Vagina (tissue), 2 donors: Measurements from ENCODE around the gene TOP3B.

ENCODE experiments used
- POLR2A ChIP-seq, 2 donors: fragments of 450-650 bp; IDR thresholded peaks; one replicate each; pipeline ENCODE4 v1.6.1; 2017; ENCODE audit warnings: antibody characterized with exemption in 2 of 2, mild to moderate bottlenecking in 2 of 2, moderate library complexity in 2 of 2
- POLR2AphosphoS5 ChIP-seq, 2 donors: sonication (generic); formaldehyde crosslinking; IDR thresholded peaks; one replicate each; pipeline ENCODE4 v1.9.0; 2017; ENCODE audit warnings: antibody characterized with exemption in 2 of 2, mild to moderate bottlenecking in 2 of 2, low read depth in 1 of 2; ENCODE audit not compliant: insufficient read depth in 1 of 2
- TF ChIP-seq, protein P1 (sequence below), 3 experiments: fragments of 450-650 bp in 2 of 3; fragments of 200-600 bp in 1 of 3; sonication (generic) in 1 of 3; IDR thresholded peaks; one replicate each; pipeline ENCODE4 v1.5.1; 2017 to 2019; ENCODE audit warnings: antibody characterized with exemption in 3 of 3, mild to moderate bottlenecking in 2 of 3, moderate library complexity in 2 of 3

DNA sequence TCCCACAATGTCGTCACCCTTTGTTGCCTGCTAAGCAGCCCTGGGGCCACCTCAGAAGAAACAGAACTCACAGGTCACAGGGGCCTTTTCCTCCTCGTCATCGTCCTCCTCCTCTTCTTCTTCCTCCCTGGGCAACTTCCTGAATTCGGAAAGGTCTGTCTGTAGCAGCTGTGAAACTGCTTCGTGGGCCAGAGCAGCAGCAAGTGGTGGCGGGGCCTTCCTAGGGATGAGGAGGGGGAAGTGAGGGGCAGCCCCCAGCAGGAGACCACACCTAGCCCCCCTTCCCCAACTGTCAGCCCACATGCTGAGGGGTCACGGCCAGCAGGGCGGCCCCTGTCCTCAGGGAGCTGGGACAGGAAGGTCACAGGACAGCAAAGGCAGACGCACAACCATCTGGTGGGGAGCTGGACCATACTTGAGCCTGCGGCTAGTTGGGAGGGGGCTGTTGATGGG, 43.1 kb downstream of the TOP3B start:
- TF ChIP-seq, protein P1, sequence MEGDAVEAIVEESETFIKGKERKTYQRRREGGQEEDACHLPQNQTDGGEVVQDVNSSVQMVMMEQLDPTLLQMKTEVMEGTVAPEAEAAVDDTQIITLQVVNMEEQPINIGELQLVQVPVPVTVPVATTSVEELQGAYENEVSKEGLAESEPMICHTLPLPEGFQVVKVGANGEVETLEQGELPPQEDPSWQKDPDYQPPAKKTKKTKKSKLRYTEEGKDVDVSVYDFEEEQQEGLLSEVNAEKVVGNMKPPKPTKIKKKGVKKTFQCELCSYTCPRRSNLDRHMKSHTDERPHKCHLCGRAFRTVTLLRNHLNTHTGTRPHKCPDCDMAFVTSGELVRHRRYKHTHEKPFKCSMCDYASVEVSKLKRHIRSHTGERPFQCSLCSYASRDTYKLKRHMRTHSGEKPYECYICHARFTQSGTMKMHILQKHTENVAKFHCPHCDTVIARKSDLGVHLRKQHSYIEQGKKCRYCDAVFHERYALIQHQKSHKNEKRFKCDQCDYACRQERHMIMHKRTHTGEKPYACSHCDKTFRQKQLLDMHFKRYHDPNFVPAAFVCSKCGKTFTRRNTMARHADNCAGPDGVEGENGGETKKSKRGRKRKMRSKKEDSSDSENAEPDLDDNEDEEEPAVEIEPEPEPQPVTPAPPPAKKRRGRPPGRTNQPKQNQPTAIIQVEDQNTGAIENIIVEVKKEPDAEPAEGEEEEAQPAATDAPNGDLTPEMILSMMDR (IDR thresholded peaks at IDR 0.05): no peak
- no peak for TF ChIP-seq POLR2A (IDR thresholded peaks at IDR 0.05)
- no peak for TF ChIP-seq POLR2AphosphoS5 (IDR thresholded peaks at IDR 0.05; ENCODE audit: insufficient read depth in 1 of 2, low read depth in 1 of 2)
